GM10248 (cell line): ENCODE measurements around the gene CAMTA1.

ENCODE experiments used
- CTCF ChIA-PET: fragments of 300-600 bp; sonication (Branson Sonifier 250); formaldehyde crosslinking; extraction: SDS; loops from one replicate; lab custom pipeline; 2021; ENCODE audit warnings: antibody characterized with exemption; lab: Yijun Ruan, JAX
- POLR2A ChIA-PET: fragments of 350-650 bp; sonication (Branson Sonifier 250); formaldehyde crosslinking; extraction: SDS; loops from one replicate; lab custom pipeline; 2020; ENCODE audit warnings: antibody characterized with exemption; lab: Yijun Ruan, JAX
- DNase-seq: peaks from one replicate; pipeline ENCODE4 v3.0.0; 2012; ENCODE audit errors: extremely low spot score
- CTCF ChIP-seq: IDR thresholded peaks from 2 replicates; pipeline ENCODE4 v1.5.1; 2012; ENCODE audit warnings: mild to moderate bottlenecking, low read depth; ENCODE audit errors: extremely low read depth, missing control alignments, control extremely low read depth

Gene CAMTA1

GRCh38 chr1:7438921-7439655 is 653.8 kb downstream of the CAMTA1 start:
- ChIA-PET POLR2A (no interaction called here), CTCF (no interaction called here)
- no peak for DNase-seq
- no peak for TF ChIP-seq CTCF

- no peak for TF ChIP-seq CTCF
- CTCF ChIA-PET = no interaction called here
- no peak for DNase-seq
- POLR2A ChIA-PET = no interaction called here
Observed at GRCh38 chr1:7440154-7440553, 654.9 kb downstream of the CAMTA1 start.

- TF ChIP-seq CTCF = no peak
- DNase-seq = no peak
- ChIA-PET POLR2A (no interaction called here), CTCF (interaction anchor here (1.0 to 1.3 kb wide), 2 partner anchors 23 to 34 kb away, joined by 3 read pairs; no protein-coding TSS in a partner anchor)
Observed at GRCh38 chr1:7441143-7441841, 656.0 kb downstream of the CAMTA1 start.

- ChIA-PET CTCF (interaction anchor here (1.3 kb wide), 1 partner anchor 23 kb away, joined by 3 read pairs; no protein-coding TSS in a partner anchor), POLR2A (no interaction called here)
- no peak for DNase-seq
- TF ChIP-seq CTCF = no peak
Observed at GRCh38 chr1:7442036-7442435, 656.8 kb downstream of the CAMTA1 start.

GRCh38 chr1:7442918-7443317 is 657.7 kb downstream of the CAMTA1 start:
- ChIA-PET POLR2A (no interaction called here), CTCF (no interaction called here)
- DNase-seq = no peak
- TF ChIP-seq CTCF = no peak

GRCh38 chr1:7444363-7444762 is 659.1 kb downstream of the CAMTA1 start:
- CTCF ChIA-PET = no interaction called here
- POLR2A ChIA-PET = no interaction called here
- no peak for DNase-seq
- no peak for TF ChIP-seq CTCF
